Measurements from ENCODE around the gene IER5.

Gene IER5

GRCh38 chr1:181129771-181130606 is 41.5 kb downstream of the IER5 start:
- H3K36me3 ChIP-seq (ENCODE audit: control insufficient read depth in 1 of 2, insufficient read depth in 2 of 2, low read depth in 1 of 2, low read length in 2 of 2): no peaks in the 10 kb centered on the region
- H3K4me3 ChIP-seq (ENCODE audit: insufficient read depth in 1 of 2, low read depth in 1 of 2, low read length in 2 of 2): no peak overlapping the region
- no peak overlapping the region for H3K27ac ChIP-seq (ENCODE audit: low read length, poor library complexity, severe bottlenecking)
- H3K9me3 ChIP-seq (ENCODE audit: control insufficient read depth, low read length): no peaks in the 10 kb centered on the region
- no peak overlapping the region for H2AFZ ChIP-seq (ENCODE audit: low read depth, low read length)
- H2AK5ac ChIP-seq (ENCODE audit: low read length, severe bottlenecking): peak overlapping the region; percentile 33
- H2BK12ac ChIP-seq (ENCODE audit: low read length in 2 of 2): peak overlapping the region; percentile 40 to 51
- H4K8ac ChIP-seq (ENCODE audit: low read length): peak overlapping the region; percentile 4
- no peaks in the 10 kb centered on the region for H3K27me3 ChIP-seq (ENCODE audit: control insufficient read depth in 1 of 2, insufficient read depth in 1 of 2, low read length in 2 of 2)
- H2BK120ac ChIP-seq (ENCODE audit: low read depth, low read length): no peak overlapping the region
- H4K91ac ChIP-seq (ENCODE audit: low read length): peak overlapping the region; percentile 3
- H3K9ac ChIP-seq (ENCODE audit: low read length): no peak overlapping the region
- H2BK15ac ChIP-seq (ENCODE audit: low read depth, poor library complexity, severe bottlenecking): no peak overlapping the region
- no peak overlapping the region for H2BK5ac ChIP-seq (ENCODE audit: low read depth, low read length, poor library complexity, severe bottlenecking)
- no peak overlapping the region for H3K4ac ChIP-seq (ENCODE audit: low read depth in 1 of 2, low read length in 2 of 2)
- WGBS: 90% methylated on average over 11 of the region's 13 CpGs
- peak overlapping the region in 1 of 2 experiments; percentile 69 for H3K18ac ChIP-seq (ENCODE audit: low read depth in 1 of 2, low read length in 2 of 2)
- H3K4me2 ChIP-seq (ENCODE audit: low read length, poor library complexity, severe bottlenecking): no peak overlapping the region
- H3K79me1 ChIP-seq (replicated peaks; ENCODE audit: low read length, poor library complexity, severe bottlenecking): peaks cover 2% of the 10 kb centered on the region
- peaks cover 42% of the 10 kb centered on the region for H3K4me1 ChIP-seq (ENCODE audit: control insufficient read depth, insufficient read depth, low read depth, low read length)
- no peak for DNase-seq
- no peak overlapping the region for H3K23ac ChIP-seq (ENCODE audit: low read length in 2 of 2)
- no peak overlapping the region for H3K14ac ChIP-seq (ENCODE audit: low read length in 2 of 2)

- Histone ChIP-seq H3K4ac (ENCODE audit: low read depth in 1 of 2, low read length in 2 of 2) (no peak overlapping the region), H3K9me3 (ENCODE audit: control insufficient read depth, low read length) (no peaks in the 10 kb centered on the region), H2BK5ac (ENCODE audit: low read depth, low read length, poor library complexity, severe bottlenecking) (no peak overlapping the region), H3K4me1 (ENCODE audit: control insufficient read depth, insufficient read depth, low read depth, low read length) (peaks cover 47% of the 10 kb centered on the region), H2BK15ac (ENCODE audit: low read depth, poor library complexity, severe bottlenecking) (peak overlapping the region; percentile 50), H4K91ac (ENCODE audit: low read length) (no peak overlapping the region), H3K79me1 (replicated peaks; ENCODE audit: low read length, poor library complexity, severe bottlenecking) (peaks cover 2% of the 10 kb centered on the region), H3K9ac (ENCODE audit: low read length) (no peak overlapping the region), H2BK12ac (ENCODE audit: low read length in 2 of 2) (peak overlapping the region in 1 of 2 experiments; percentile 51), H2AFZ (ENCODE audit: low read depth, low read length) (no peak overlapping the region), H3K14ac (ENCODE audit: low read length in 2 of 2) (no peak overlapping the region), H3K23ac (ENCODE audit: low read length in 2 of 2) (no peak overlapping the region), H3K36me3 (ENCODE audit: control insufficient read depth in 1 of 2, insufficient read depth in 2 of 2, low read depth in 1 of 2, low read length in 2 of 2) (no peaks in the 10 kb centered on the region), H3K27me3 (ENCODE audit: control insufficient read depth in 1 of 2, insufficient read depth in 1 of 2, low read length in 2 of 2) (no peaks in the 10 kb centered on the region), H2AK5ac (ENCODE audit: low read length, severe bottlenecking) (peak overlapping the region; percentile 26), H4K8ac (ENCODE audit: low read length) (no peak overlapping the region), H2BK120ac (ENCODE audit: low read depth, low read length) (no peak overlapping the region), H3K27ac (ENCODE audit: low read length, poor library complexity, severe bottlenecking) (no peak overlapping the region), H3K18ac (ENCODE audit: low read depth in 1 of 2, low read length in 2 of 2) (no peak overlapping the region), H3K4me2 (ENCODE audit: low read length, poor library complexity, severe bottlenecking) (no peak overlapping the region), H3K4me3 (ENCODE audit: insufficient read depth in 1 of 2, low read depth in 1 of 2, low read length in 2 of 2) (no peak overlapping the region)
- DNase-seq: no peak
- 95% methylated on average over 8 of the region's 8 CpGs for WGBS
Measured at GRCh38 chr1:181131255-181131941, 42.9 kb downstream of the IER5 start.

- H2BK12ac ChIP-seq (ENCODE audit: low read length in 2 of 2): peak overlapping the region; percentile 65 to 75
- H3K4me1 ChIP-seq (ENCODE audit: control insufficient read depth, insufficient read depth, low read depth, low read length): peaks cover 40% of the 10 kb centered on the region
- H3K18ac ChIP-seq (ENCODE audit: low read depth in 1 of 2, low read length in 2 of 2): peak overlapping the region in 1 of 2 experiments; percentile 34
- H2BK120ac ChIP-seq (ENCODE audit: low read depth, low read length): peak overlapping the region; percentile 58
- no peak overlapping the region for H2AFZ ChIP-seq (ENCODE audit: low read depth, low read length)
- WGBS: 81% methylated on average over 6 of the region's 6 CpGs
- H3K14ac ChIP-seq (ENCODE audit: low read length in 2 of 2): no peak overlapping the region
- no peak for DNase-seq
- peak overlapping the region; percentile 19 to 88 for H3K4ac ChIP-seq (ENCODE audit: low read depth in 1 of 2, low read length in 2 of 2)
- peak overlapping the region; percentile 96 for H2AK5ac ChIP-seq (ENCODE audit: low read length, severe bottlenecking)
- no peak overlapping the region for H2BK5ac ChIP-seq (ENCODE audit: low read depth, low read length, poor library complexity, severe bottlenecking)
- H3K27ac ChIP-seq (ENCODE audit: low read length, poor library complexity, severe bottlenecking): no peak overlapping the region
- peaks cover 2% of the 10 kb centered on the region for H3K79me1 ChIP-seq (replicated peaks; ENCODE audit: low read length, poor library complexity, severe bottlenecking)
- peak overlapping the region; percentile 85 for H4K91ac ChIP-seq (ENCODE audit: low read length)
- peak overlapping the region; percentile 84 for H2BK15ac ChIP-seq (ENCODE audit: low read depth, poor library complexity, severe bottlenecking)
- no peak overlapping the region for H3K4me3 ChIP-seq (ENCODE audit: insufficient read depth in 1 of 2, low read depth in 1 of 2, low read length in 2 of 2)
- peak overlapping the region; percentile 59 for H4K8ac ChIP-seq (ENCODE audit: low read length)
- H3K27me3 ChIP-seq (ENCODE audit: control insufficient read depth in 1 of 2, insufficient read depth in 1 of 2, low read length in 2 of 2): no peaks in the 10 kb centered on the region
- no peak overlapping the region for H3K23ac ChIP-seq (ENCODE audit: low read length in 2 of 2)
- no peak overlapping the region for H3K4me2 ChIP-seq (ENCODE audit: low read length, poor library complexity, severe bottlenecking)
- no peaks in the 10 kb centered on the region for H3K36me3 ChIP-seq (ENCODE audit: control insufficient read depth in 1 of 2, insufficient read depth in 2 of 2, low read depth in 1 of 2, low read length in 2 of 2)
- no peak overlapping the region for H3K9ac ChIP-seq (ENCODE audit: low read length)
- no peaks in the 10 kb centered on the region for H3K9me3 ChIP-seq (ENCODE audit: control insufficient read depth, low read length)
Measured at GRCh38 chr1:181133441-181133951, 45.0 kb downstream of the IER5 start.

- 96% methylated on average over 11 of the region's 12 CpGs for WGBS
Measured at GRCh38 chr1:181133969-181134418, 45.5 kb downstream of the IER5 start.

More at GRCh38 chr1:181133969-181134418, 45.5 kb downstream of the IER5 start:
- no peak overlapping the region for H3K23ac ChIP-seq (ENCODE audit: low read length in 2 of 2)
- H3K14ac ChIP-seq (ENCODE audit: low read length in 2 of 2): no peak overlapping the region
- peak overlapping the region; percentile 66 for H4K8ac ChIP-seq (ENCODE audit: low read length)
- H3K4me2 ChIP-seq (ENCODE audit: low read length, poor library complexity, severe bottlenecking): no peak overlapping the region
- DNase-seq: no peak
- H2BK120ac ChIP-seq (ENCODE audit: low read depth, low read length): peak overlapping the region; percentile 58
- H3K18ac ChIP-seq (ENCODE audit: low read depth in 1 of 2, low read length in 2 of 2): peak overlapping the region; percentile 34 to 63
- peak overlapping the region; percentile 2 for H3K27ac ChIP-seq (ENCODE audit: low read length, poor library complexity, severe bottlenecking)
- H3K9me3 ChIP-seq (ENCODE audit: control insufficient read depth, low read length): no peaks in the 10 kb centered on the region
- H2BK15ac ChIP-seq (ENCODE audit: low read depth, poor library complexity, severe bottlenecking): peak overlapping the region; percentile 84
- H2BK12ac ChIP-seq (ENCODE audit: low read length in 2 of 2): peak overlapping the region; percentile 65 to 75
- H3K36me3 ChIP-seq (ENCODE audit: control insufficient read depth in 1 of 2, insufficient read depth in 2 of 2, low read depth in 1 of 2, low read length in 2 of 2): no peaks in the 10 kb centered on the region
- no peaks in the 10 kb centered on the region for H3K27me3 ChIP-seq (ENCODE audit: control insufficient read depth in 1 of 2, insufficient read depth in 1 of 2, low read length in 2 of 2)
- peaks cover 35% of the 10 kb centered on the region for H3K4me1 ChIP-seq (ENCODE audit: control insufficient read depth, insufficient read depth, low read depth, low read length)
- H3K4me3 ChIP-seq (ENCODE audit: insufficient read depth in 1 of 2, low read depth in 1 of 2, low read length in 2 of 2): no peak overlapping the region
- H2AFZ ChIP-seq (ENCODE audit: low read depth, low read length): no peak overlapping the region
- peak overlapping the region; percentile 96 for H2AK5ac ChIP-seq (ENCODE audit: low read length, severe bottlenecking)
- H3K79me1 ChIP-seq (replicated peaks; ENCODE audit: low read length, poor library complexity, severe bottlenecking): peaks cover 2% of the 10 kb centered on the region
- H4K91ac ChIP-seq (ENCODE audit: low read length): peak overlapping the region; percentile 85
- no peak overlapping the region for H2BK5ac ChIP-seq (ENCODE audit: low read depth, low read length, poor library complexity, severe bottlenecking)
- no peak overlapping the region for H3K9ac ChIP-seq (ENCODE audit: low read length)
- H3K4ac ChIP-seq (ENCODE audit: low read depth in 1 of 2, low read length in 2 of 2): peak overlapping the region; percentile 19 to 88
